ENCODE results near the gene CAP1. TPM values are rescaled to one million over a fixed set of nuclear protein-coding genes. Genes with fewer than 3 reads are reported as not detected.

The CAP1 gene
- total and polyA plus RNA-seq, 2 of the 4 experiments (the other 2 are of a cell fraction), result 434 to 756 TPM

- TF ChIP-seq RCOR1 (IDR thresholded peaks at IDR 0.05; ENCODE audit: insufficient replicate concordance, low read length) (no peak), USF2 (IDR thresholded peaks at IDR 0.05; ENCODE audit: low read depth, low read length) (no peak), FOS (IDR thresholded peaks at IDR 0.05; ENCODE audit: low read depth, low read length) (no peak), MXI1 (IDR thresholded peaks at IDR 0.05; ENCODE audit: borderline replicate concordance, low read depth, low read length) (no peak), ELK1 (IDR thresholded peaks at IDR 0.05; ENCODE audit: borderline replicate concordance, low read depth, low read length) (no peak), MAZ (IDR thresholded peaks at IDR 0.05; ENCODE audit: borderline replicate concordance, low read depth, low read length) (no peak), NFE2L2 (IDR thresholded peaks at IDR 0.05; ENCODE audit: low read depth, low read length) (no peak), BHLHE40 (IDR thresholded peaks at IDR 0.05; ENCODE audit: low read depth, low read length) (no peak), MAFK (IDR thresholded peaks at IDR 0.05; ENCODE audit: low read depth, low read length) (no peak), RFX5 (IDR thresholded peaks at IDR 0.05; ENCODE audit: low read depth, low read length) (no peak), POLR2A (IDR thresholded peaks at IDR 0.05; ENCODE audit: low read depth, low read length) (no peak), CEBPB (IDR thresholded peaks at IDR 0.05; ENCODE audit: low read depth, low read length) (no peak), CHD1 (IDR thresholded peaks at IDR 0.05; ENCODE audit: low read depth, low read length) (no peak), RAD21 (IDR thresholded peaks at IDR 0.05; ENCODE audit: low read length) (no peak)
- Histone ChIP-seq H3K9me3 (ENCODE audit: control insufficient read depth, insufficient read depth, low read length) (no peaks in the 10 kb centered on the region), H2AFZ (replicated peaks; ENCODE audit: low read length, poor library complexity) (no peak overlapping the region), H3K9ac (ENCODE audit: low read depth, low read length) (no peak overlapping the region), H3K18ac (ENCODE audit: low read depth, low read length) (no peak overlapping the region), H3K36me3 (ENCODE audit: control insufficient read depth, insufficient read depth, low read length) (peaks cover 10% of the 10 kb centered on the region), H3K23ac (ENCODE audit: low read depth, low read length) (no peak overlapping the region), H2BK5ac (ENCODE audit: low read depth, low read length, poor library complexity, severe bottlenecking) (no peak overlapping the region), H3K4me3 (ENCODE audit: insufficient read depth, low read depth, low read length) (no peak overlapping the region), H3K9me1 (ENCODE audit: insufficient read depth, low read length) (peaks cover 16% of the 10 kb centered on the region), H4K5ac (ENCODE audit: low read depth, low read length) (no peak overlapping the region), H4K20me1 (ENCODE audit: insufficient read depth, low read length) (peaks cover 80% of the 10 kb centered on the region), H2BK20ac (ENCODE audit: low read depth, low read length) (no peak overlapping the region), H4K91ac (ENCODE audit: insufficient read depth, low read depth, low read length) (no peak overlapping the region), H2BK15ac (ENCODE audit: low read depth, low read length) (no peak overlapping the region), H3K4ac (ENCODE audit: low read depth, low read length) (no peak overlapping the region), H2BK120ac (ENCODE audit: low read depth, low read length) (no peak overlapping the region), H3K27me3 (ENCODE audit: control insufficient read depth, insufficient read depth, low read length) (no peaks in the 10 kb centered on the region), H3K56ac (ENCODE audit: extremely low read depth, insufficient read depth, low read length) (no peak overlapping the region), H3K14ac (replicated peaks; ENCODE audit: low read depth, low read length) (no peak overlapping the region), H3K27ac (ENCODE audit: insufficient read depth, low read length) (no peak overlapping the region), H3K4me2 (ENCODE audit: low read depth, low read length) (no peak overlapping the region), H4K8ac (ENCODE audit: low read depth in 2 of 2, low read length in 2 of 2) (no peak overlapping the region), H3K4me1 (ENCODE audit: control insufficient read depth, insufficient read depth, low read length) (peaks cover 9% of the 10 kb centered on the region; the same call in 1 of the 2 replicates), H3K79me1 (ENCODE audit: low read depth in 1 of 2, low read length in 2 of 2) (peaks cover 0 to 30% of the 10 kb centered on the region in 2 experiments; a peak in 2 of 4 replicates), H2AK9ac (replicated peaks; ENCODE audit: low read depth, low read length, poor library complexity) (no peak overlapping the region), H2AK5ac (ENCODE audit: low read depth, low read length) (no peak overlapping the region)
- in situ Hi-C loops (cut with MboI; ENCODE audit: low sequenced_read_pairs), result no loop called here
- BruUV-seq (replicated peaks), result no TSS peak
- ChIA-PET POLR2A (ENCODE audit: unreplicated experiment) (interaction anchor here (0.7 kb wide), 1 partner anchor 707 kb away, joined by 4 read pairs; no protein-coding TSS in a partner anchor), CTCF (no interaction called here)
- intact Hi-C loops (cut with micrococcal nuclease), result no loop called here
- no CpG with 5 or more reads among the region's 3 CpGs for WGBS, 2 experiments (ENCODE audit: extremely low coverage in 2 of 2, insufficient read length in 1 of 2)
- dilution Hi-C loops (cut with HindIII; ENCODE audit: low sequenced_read_pairs, unreplicated experiment), result no loop called here
- DNase-seq, result no peak
- no peak for ATAC-seq (ENCODE audit: low read depth)
Measured at GRCh38 chr1:40044110-40044509, 3.6 kb downstream of the CAP1 start.
